HCT116 (cell line): Measurements from ENCODE around the gene ZDHHC22. TPM values are rescaled to one million over a fixed set of nuclear protein-coding genes. Genes with fewer than 3 reads are reported as not detected.

Experiments used
- ATAC-seq: fragments of 200-7000 bp; cut with Tn5 transposase; 2 replicates; pipeline ENCODE4 v1.9.1; 2020; ENCODE audit warnings: mild to moderate bottlenecking, moderate library complexity
- BruUV-seq: library from RNA; stranded (reverse); fragments of 400-500 nt; replicated peaks from 2 replicates; lab custom pipeline; 2021; lab: Mats Ljungman, UMichigan
- CTCF ChIA-PET: fragments of 300-600 bp; sonication (Branson Sonifier 250); formaldehyde crosslinking; loops from one replicate; lab custom pipeline; 2021; ENCODE audit warnings: antibody characterized with exemption; lab: Charles Lee
- POLR2A ChIA-PET: fragments of 300-600, 350-600 bp; sonication (Branson Sonifier 250); formaldehyde crosslinking; loops from one replicate; lab custom pipeline; 2021; ENCODE audit warnings: antibody characterized with exemption; lab: Charles Lee
- RAD21 ChIA-PET, 2 experiments: fragments of 300-600 bp; sonication (Branson Sonifier 250); formaldehyde crosslinking; loops; one replicate each; lab custom pipeline; 2023; ENCODE audit warnings: low total read pairs in 2 of 2; ENCODE audit not compliant: uncharacterized antibody in 2 of 2, unreplicated experiment in 2 of 2, low non-redundant PET in 1 of 2; lab: Charles Lee
- DNase-seq: peaks from one replicate; pipeline ENCODE4 v3.0.0-alpha.2; 2010; ENCODE audit warnings: low read depth, low spot score
- H2AFZ ChIP-seq: fragments of 200-600 bp; shearing (Covaris generic), sonication (generic); 2 replicates; pipeline ENCODE4 v1.6.1; 2017; ENCODE audit warnings: low read depth, mixed run types, mixed read lengths, antibody characterized with exemption, low read length; ENCODE audit not compliant: poor library complexity, severe bottlenecking
- H3K27ac ChIP-seq: 2 replicates; pipeline ENCODE4 v1.5.1; 2012; ENCODE audit warnings: low read depth, low read length
- H3K27me3 ChIP-seq: fragments of 200-600 bp; sonication (generic); 2 replicates; pipeline ENCODE4 v1.6.1; 2016; ENCODE audit warnings: mixed run types, low read length, mixed read lengths; ENCODE audit not compliant: insufficient read depth
- H3K36me3 ChIP-seq, 2 experiments: fragments of 200-500 bp in 1 of 2; fragments of 200-600 bp in 1 of 2; sonication (Bioruptor generic) in 1 of 2; sonication (generic) in 1 of 2; 2 replicates each; pipeline versions ENCODE4 v1.5.1 to v1.6.1; 2014 to 2016; ENCODE audit warnings: low read length in 2 of 2, inconsistent platforms in 1 of 2, mixed read lengths in 1 of 2, mixed run types in 1 of 2; ENCODE audit not compliant: insufficient read depth in 2 of 2, control insufficient read depth in 1 of 2
- H3K4me1 ChIP-seq, 2 experiments: fragments of 200-600 bp in 1 of 2; sonication (generic) in 1 of 2; 2 replicates each; pipeline versions ENCODE4 v1.5.1 to v1.6.1; 2012 to 2017; ENCODE audit warnings: low read length in 2 of 2, inconsistent platforms in 1 of 2, mild to moderate bottlenecking in 1 of 2, mixed read lengths in 1 of 2, mixed run types in 1 of 2, moderate library complexity in 1 of 2; ENCODE audit not compliant: insufficient read depth in 2 of 2, control insufficient read depth in 1 of 2
- H3K4me2 ChIP-seq: fragments of 200-600 bp; sonication (generic); 2 replicates; pipeline ENCODE4 v1.6.1; 2017; ENCODE audit warnings: mixed run types, low read length, mixed read lengths
- H3K4me3 ChIP-seq, 2 experiments: fragments of 200-600 bp in 1 of 2; sonication (generic) in 1 of 2; replicated peaks in 1 of 2; 2 replicates each; pipeline ENCODE4 v1.5.1; 2011 to 2016; ENCODE audit warnings: low read length in 2 of 2, control low read depth in 1 of 2, low read depth in 1 of 2, mild to moderate bottlenecking in 1 of 2, mixed read lengths in 1 of 2, mixed run types in 1 of 2
- H3K79me2 ChIP-seq: fragments of 200-600 bp; sonication (generic); 2 replicates; pipeline ENCODE4 v1.6.1; 2017; ENCODE audit warnings: mild to moderate bottlenecking, mixed run types, low read length, moderate library complexity, mixed read lengths; ENCODE audit not compliant: insufficient read depth
- H3K9ac ChIP-seq: fragments of 200-600 bp; sonication (generic); 2 replicates; pipeline ENCODE4 v1.6.1; 2016; ENCODE audit warnings: low read length, mixed read lengths
- H3K9me2 ChIP-seq: fragments of 200-600 bp; sonication (generic), shearing (Covaris generic); 2 replicates; pipeline ENCODE4 v1.6.1; 2017; ENCODE audit warnings: mixed run types, mild to moderate bottlenecking, moderate library complexity; ENCODE audit not compliant: insufficient read depth
- H3K9me3 ChIP-seq, 2 experiments: fragments of 200-500 bp in 1 of 2; fragments of 200-600 bp in 1 of 2; sonication (Bioruptor generic) in 1 of 2; sonication (generic) in 1 of 2; 2 replicates each; pipeline ENCODE4 v1.6.1; 2014 to 2017; ENCODE audit warnings: low read length in 2 of 2, mixed read lengths in 2 of 2, inconsistent platforms in 1 of 2, low read depth in 1 of 2, mild to moderate bottlenecking in 1 of 2, mixed run types in 1 of 2, moderate library complexity in 1 of 2; ENCODE audit not compliant: control insufficient read depth in 1 of 2, insufficient read depth in 1 of 2
- H4K20me1 ChIP-seq: fragments of 200-600 bp; sonication (generic), shearing (Covaris generic); 2 replicates; pipeline ENCODE4 v1.6.1; 2017; ENCODE audit warnings: mixed run types, mild to moderate bottlenecking, moderate library complexity; ENCODE audit not compliant: insufficient read depth
- ATF3 ChIP-seq: IDR thresholded peaks from 2 replicates; pipeline ENCODE4 v1.6.1; 2012
- CTCF ChIP-seq, 3 experiments: fragments of 200-600 bp in 1 of 3; sonication (generic) in 1 of 3; IDR thresholded peaks in 2 of 3; conservative IDR thresholded peaks in 1 of 3; 2 replicates each; pipeline ENCODE4 v1.5.1; 2012 to 2017; ENCODE audit warnings: low read depth in 2 of 3, low read length in 2 of 3, antibody characterized with exemption in 1 of 3, borderline replicate concordance in 1 of 3, control low read depth in 1 of 3, mild to moderate bottlenecking in 1 of 3, mixed read lengths in 1 of 3, mixed run types in 1 of 3, moderate library complexity in 1 of 3; ENCODE audit not compliant: insufficient read depth in 1 of 3
- ELF1 ChIP-seq: IDR thresholded peaks from 2 replicates; pipeline ENCODE4 v1.6.1; 2012; ENCODE audit warnings: low read depth, borderline replicate concordance
- EZH2 ChIP-seq: fragments of 200-600 bp; sonication (generic); IDR thresholded peaks from 2 replicates; pipeline ENCODE4 v1.6.1; 2017; ENCODE audit warnings: antibody characterized with exemption, mixed run types
- JUND ChIP-seq: IDR thresholded peaks from 2 replicates; pipeline ENCODE4 v1.6.1; 2012
- POLR2AphosphoS5 ChIP-seq: IDR thresholded peaks from 2 replicates; pipeline ENCODE4 v1.6.1; 2011; ENCODE audit warnings: mild to moderate bottlenecking, low read depth, low read length, moderate library complexity
- SRF ChIP-seq: IDR thresholded peaks from 2 replicates; pipeline ENCODE4 v1.6.1; 2012; ENCODE audit warnings: low read depth
- TCF7L2 ChIP-seq: IDR thresholded peaks from 2 replicates; pipeline ENCODE4 v1.7.0; 2011; ENCODE audit warnings: borderline replicate concordance, inconsistent platforms; ENCODE audit not compliant: insufficient read depth, insufficient read length; ENCODE audit errors: extremely low read depth
- intact Hi-C: fragments of 100-400 bp; cut with micrococcal nuclease; formaldehyde crosslinking; loops from 2 replicates; pipeline ENCODE4 v1.10.0; 2022
- total RNA-seq: library from RNA; stranded (reverse); gene quantifications from one replicate; pipeline ENCODE4 v1.2.1, GENCODE V29; 2021; ENCODE audit not compliant: unreplicated experiment

Gene ZDHHC22
- total RNA-seq, 1 experiment from 2014 or later = 0.10 TPM

- intact Hi-C loops = no loop called here
- H3K4me3 ChIP-seq = no peak overlapping the region
- no peak for TF ChIP-seq EZH2
- TF ChIP-seq ATF3 = no peak
- TF ChIP-seq ELF1 = no peak
- peak in 2 of 3 experiments; percentile 37 to 40; a peak in 3 of 6 replicates for TF ChIP-seq CTCF (IDR thresholded peaks at IDR 0.05 in 2 of 3, conservative IDR thresholded peaks at IDR 0.05 in 1 of 3; ENCODE audit: borderline replicate concordance in 1 of 3, insufficient read depth in 1 of 3, low read depth in 2 of 3, low read length in 2 of 3)
- no peak for TF ChIP-seq SRF
- TF ChIP-seq, all 23 proteins: peak for 1
- Histone ChIP-seq H3K27ac (no peak overlapping the region), H3K9me3 (no peaks in the 10 kb centered on the region), H3K4me1 (peaks cover 23 to 42% of the 10 kb centered on the region in 2 experiments), H3K9ac (no peak overlapping the region), H3K9me2 (no peaks in the 10 kb centered on the region), H3K27me3 (no peaks in the 10 kb centered on the region), H3K79me2 (no peaks in the 10 kb centered on the region), H3K36me3 (no peaks in the 10 kb centered on the region), H4K20me1 (no peaks in the 10 kb centered on the region), H3K4me2 (no peak overlapping the region), H2AFZ (no peak overlapping the region)
- DNase-seq (no peak), ATAC-seq (no peak)
- POLR2A ChIA-PET = no interaction called here
- RAD21 ChIA-PET = interaction anchor here in 1 of 2 experiments (0.9 kb wide), 1 partner anchor 8 kb away, joined by 3 read pairs; no protein-coding TSS in a partner anchor
- BruUV-seq = no TSS peak
- CTCF ChIA-PET = interaction anchor here (1.0 kb wide), 1 partner anchor 9 kb away, joined by 3 read pairs; no protein-coding TSS in a partner anchor
These were observed 9.6 kb downstream of the ZDHHC22 start for GRCh38 chr14:77131871-77132486.

- POLR2A ChIA-PET = no interaction called here
- intact Hi-C loops = no loop called here
- TF ChIP-seq POLR2AphosphoS5 (no peak), CTCF (IDR thresholded peaks at IDR 0.05 in 2 of 3, conservative IDR thresholded peaks at IDR 0.05 in 1 of 3; ENCODE audit: borderline replicate concordance in 1 of 3, insufficient read depth in 1 of 3, low read depth in 2 of 3, low read length in 2 of 3) (no peak), SRF (no peak), TCF7L2 (no peak), ELF1 (no peak), ATF3 (no peak), JUND (no peak)
- TF ChIP-seq, all 23 proteins: peak for 0
- Histone ChIP-seq H3K27ac (no peak overlapping the region), H3K9me3 (no peaks in the 10 kb centered on the region), H3K4me2 (no peak overlapping the region), H4K20me1 (no peaks in the 10 kb centered on the region), H3K9me2 (no peaks in the 10 kb centered on the region), H3K27me3 (no peaks in the 10 kb centered on the region), H2AFZ (no peak overlapping the region), H3K4me3 (no peak overlapping the region), H3K36me3 (no peaks in the 10 kb centered on the region), H3K9ac (no peak overlapping the region), H3K4me1 (peaks cover 27 to 50% of the 10 kb centered on the region in 2 experiments), H3K79me2 (no peaks in the 10 kb centered on the region)
- BruUV-seq = no TSS peak
- DNase-seq = no peak
- no peak for ATAC-seq
- CTCF ChIA-PET = no interaction called here
- RAD21 ChIA-PET = no interaction called here
These were observed 10.4 kb downstream of the ZDHHC22 start for GRCh38 chr14:77131206-77131605.
